HG03520 (cell line): ENCODE data around the gene TNIP3.
"Not testable (repeated sequence)": the region's sequence is repeated elsewhere in the genome, so short reads cannot be mapped to it uniquely, and the experiment has no call there.

Experiments
- ATAC-seq: cut with Tn5 transposase; IDR thresholded peaks from one replicate; pipeline ENCODE4 v1.9.1; 2021; ENCODE audit warnings: mild to moderate bottlenecking, moderate library complexity; ENCODE audit not compliant: unreplicated experiment

The TNIP3 gene

GRCh38 chr4:121180558-121180957 lies 16.4 kb upstream of the TNIP3 start:
- ATAC-seq, result no peak

- ATAC-seq, result no peak
Observed at GRCh38 chr4:121177246-121178137, 13.4 kb upstream of the TNIP3 start.

GRCh38 chr4:121176082-121176934 lies 12.2 kb upstream of the TNIP3 start:
- ATAC-seq, result no peak

- ATAC-seq, result not testable (repeated sequence)
Observed at GRCh38 chr4:121171477-121171876, 7.4 kb upstream of the TNIP3 start.

GRCh38 chr4:121168446-121169281 lies 4.5 kb upstream of the TNIP3 start:
- peak; percentile 91 for ATAC-seq

- no peak for ATAC-seq
Observed at GRCh38 chr4:121166976-121167375, 2.9 kb upstream of the TNIP3 start.

GRCh38 chr4:121165206-121165605 lies 1.1 kb upstream of the TNIP3 start:
- no peak for ATAC-seq

- no peak for ATAC-seq
Observed at GRCh38 chr4:121156822-121157769, 7.0 kb downstream of the TNIP3 start.

GRCh38 chr4:121155893-121156292 lies 8.2 kb downstream of the TNIP3 start:
- ATAC-seq, result no peak

GRCh38 chr4:121154103-121154515 lies 10.0 kb downstream of the TNIP3 start:
- peak; percentile 46 for ATAC-seq

- no peak for ATAC-seq
Observed at GRCh38 chr4:121151942-121152341, 12.2 kb downstream of the TNIP3 start.

- no peak for ATAC-seq
Observed at GRCh38 chr4:121150486-121150885, 13.6 kb downstream of the TNIP3 start.

GRCh38 chr4:121150003-121150402 lies 14.1 kb downstream of the TNIP3 start:
- ATAC-seq, result no peak

- ATAC-seq, result no peak
Observed at GRCh38 chr4:121148621-121149020, 15.5 kb downstream of the TNIP3 start.

GRCh38 chr4:121148000-121148399 lies 16.1 kb downstream of the TNIP3 start:
- no peak for ATAC-seq

GRCh38 chr4:121146530-121146929 lies 17.6 kb downstream of the TNIP3 start:
- ATAC-seq, result no peak

- no peak for ATAC-seq
Observed at GRCh38 chr4:121145430-121145829, 18.7 kb downstream of the TNIP3 start.

- ATAC-seq, result no peak
Observed at GRCh38 chr4:121144021-121144420, 20.1 kb downstream of the TNIP3 start.

- ATAC-seq, result no peak
Observed at GRCh38 chr4:121143131-121143530, 21.0 kb downstream of the TNIP3 start.
